ENCODE data around the gene HCN2. TPM values are rescaled to one million over a fixed set of nuclear protein-coding genes. Genes with fewer than 3 reads are reported as not detected.

HCN2 gene
- total and polyA plus RNA-seq, 8 donors: 0.12 to 0.82 (median 0.21) TPM

GRCh38 chr19:577439-578392 is 12.0 kb upstream of the HCN2 start:
- 92 to 94% methylated on average over 62 to 66 of the region's 66 CpGs for WGBS, 2 donors
- intact Hi-C loops (cut with DNase I): no loop called here
- no peak for FAIRE-seq

GRCh38 chr19:579111-579841 is 10.4 kb upstream of the HCN2 start:
- FAIRE-seq (no peak), DNase-seq (peak in 2 of 6 donors; percentile 43 to 71), ATAC-seq (no peak)
- no peak overlapping the region for H3K27ac ChIP-seq
- no peak for TF ChIP-seq CTCF (IDR thresholded peaks at IDR 0.05)
- H3K27me3 ChIP-seq: no peaks in the 10 kb centered on the region
- WGBS, 2 donors: 84 to 87% methylated on average over 46 of the region's 46 CpGs
- H3K9me3 ChIP-seq: no peaks in the 10 kb centered on the region
- peaks cover 12 to 15% (median 14%) of the 10 kb centered on the region in 3 donors for H3K4me1 ChIP-seq
- peaks cover 0 to 20% (median 16%) of the 10 kb centered on the region in 3 donors for H3K36me3 ChIP-seq
- intact Hi-C loops (cut with DNase I): no loop called here
- H3K4me3 ChIP-seq: no peak overlapping the region

More at GRCh38 chr19:577439-578392, 12.0 kb upstream of the HCN2 start:
- Histone ChIP-seq H3K27me3 (no peaks in the 10 kb centered on the region), H3K9me3 (no peaks in the 10 kb centered on the region), H3K4me1 (peaks cover 14 to 19% (median 17%) of the 10 kb centered on the region in 3 donors), H3K36me3 (peaks cover 0 to 14% (median 12%) of the 10 kb centered on the region in 3 donors), H3K27ac (no peak overlapping the region), H3K4me3 (no peak overlapping the region)
- ATAC-seq (no peak), DNase-seq (peak in 2 of 6 donors; percentile 34 to 73)
- TF ChIP-seq CTCF (IDR thresholded peaks at IDR 0.05): no peak

- no peak for TF ChIP-seq CTCF (IDR thresholded peaks at IDR 0.05)
- WGBS, 2 donors: 91 to 93% methylated on average over 11 of the region's 11 CpGs
- Histone ChIP-seq H3K27ac (no peak overlapping the region), H3K4me3 (no peak overlapping the region), H3K27me3 (no peaks in the 10 kb centered on the region), H3K9me3 (no peaks in the 10 kb centered on the region), H3K36me3 (peaks cover 0 to 20% (median 16%) of the 10 kb centered on the region in 3 donors), H3K4me1 (peaks cover 9 to 10% (median 9%) of the 10 kb centered on the region in 3 donors)
- intact Hi-C loops (cut with DNase I): no loop called here
- ATAC-seq (no peak), DNase-seq (peak in 1 of 6 donors; percentile 69), FAIRE-seq (no peak)
Measured at GRCh38 chr19:579842-580155, 9.9 kb upstream of the HCN2 start.

- ATAC-seq (no peak), FAIRE-seq (no peak), DNase-seq (peak in 1 of 6 donors; percentile 76)
- Histone ChIP-seq H3K36me3 (peaks cover 0 to 20% (median 16%) of the 10 kb centered on the region in 3 donors), H3K4me3 (no peak overlapping the region), H3K27me3 (no peaks in the 10 kb centered on the region), H3K9me3 (no peaks in the 10 kb centered on the region), H3K27ac (no peak overlapping the region), H3K4me1 (peaks cover 7 to 9% (median 8%) of the 10 kb centered on the region in 3 donors)
- TF ChIP-seq CTCF (IDR thresholded peaks at IDR 0.05): no peak
- intact Hi-C loops (cut with DNase I): no loop called here
- whole genome bisulfite sequencing, 2 donors: 89 to 90% methylated on average over 22 of the region's 22 CpGs
Measured at GRCh38 chr19:580274-580835, 9.3 kb upstream of the HCN2 start.

Measured in pancreas (tissue), 10 donors.